22Rv1 (cell line): ENCODE results near the gene ABCD1.

Source experiments
- H3K27ac ChIP-seq: fragments of 450-650 bp; 2 replicates; pipeline ENCODE4 v1.5.1; 2017
- CTCF ChIP-seq: fragments of 450-650 bp; IDR thresholded peaks from 2 replicates; pipeline ENCODE4 v1.5.1; 2017; ENCODE audit warnings: mild to moderate bottlenecking
- ZFX ChIP-seq: fragments of 450-650 bp; IDR thresholded peaks from 2 replicates; pipeline ENCODE4 v1.6.1; 2017; ENCODE audit warnings: antibody characterized with exemption, borderline replicate concordance

The ABCD1 gene

GRCh38 chrX:153771415-153772315, 47.0 kb downstream of the ABCD1 start:
- H3K27ac ChIP-seq, result no peak overlapping the region
- TF ChIP-seq ZFX, result no peak
- no peak for TF ChIP-seq CTCF

- H3K27ac ChIP-seq, result no peak overlapping the region
- TF ChIP-seq ZFX (no peak), CTCF (no peak)
Measured at GRCh38 chrX:153772316-153773217, 47.9 kb downstream of the ABCD1 start.

- TF ChIP-seq CTCF, result no peak
- TF ChIP-seq ZFX, result no peak
Measured at GRCh38 chrX:153773218-153773611, 48.6 kb downstream of the ABCD1 start.

GRCh38 chrX:153773741-153774575, 49.3 kb downstream of the ABCD1 start:
- no peak overlapping the region for H3K27ac ChIP-seq
- no peak for TF ChIP-seq CTCF
- no peak for TF ChIP-seq ZFX

More at GRCh38 chrX:153773218-153773611, 48.6 kb downstream of the ABCD1 start:
- H3K27ac ChIP-seq, result no peak overlapping the region

GRCh38 chrX:153774576-153775292, 50.1 kb downstream of the ABCD1 start:
- TF ChIP-seq ZFX (no peak), CTCF (no peak)
- no peak overlapping the region for H3K27ac ChIP-seq
